ENCODE results near the gene SHROOM4. TPM values are rescaled to one million over a fixed set of nuclear protein-coding genes. Genes with fewer than 3 reads are reported as not detected.

Gene SHROOM4
- total RNA-seq, 1 experiment from 2014 or later, result 2.1 TPM

DNA sequence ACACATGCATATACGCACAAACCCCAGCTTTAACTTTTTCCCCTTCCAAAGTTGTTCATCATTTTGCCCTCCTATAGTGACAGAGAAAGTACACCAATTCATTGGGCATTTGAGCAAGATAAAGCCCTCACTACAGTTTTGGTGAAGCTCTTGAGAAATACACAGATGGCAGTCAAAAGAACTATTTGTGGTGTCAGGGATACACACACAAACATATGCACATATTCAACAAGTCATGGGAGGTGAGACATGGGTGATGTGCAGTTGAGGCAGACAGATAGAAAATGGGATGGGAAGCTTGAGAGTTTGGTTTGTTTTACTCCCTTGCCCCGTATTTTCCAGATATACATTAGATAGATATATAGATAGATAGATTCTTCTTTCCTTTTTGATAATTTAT, 11.8 kb upstream of the SHROOM4 start:
- Histone ChIP-seq H2BK12ac (ENCODE audit: insufficient read length, low read depth, low read length) (no peak overlapping the region), H2BK15ac (ENCODE audit: low read depth, low read length) (no peak overlapping the region), H2BK5ac (ENCODE audit: insufficient read length, low read length) (no peak overlapping the region), H3K23me2 (ENCODE audit: insufficient read length, low read depth, low read length, poor library complexity, severe bottlenecking) (no peaks in the 10 kb centered on the region), H3K79me1 (ENCODE audit: insufficient read depth, low read depth, low read length, poor library complexity, severe bottlenecking) (no peaks in the 10 kb centered on the region), H4K5ac (ENCODE audit: insufficient read length, low read depth, low read length) (no peak overlapping the region), H2AFZ (ENCODE audit: low read length) (no peak overlapping the region), H3K23ac (ENCODE audit: insufficient read length, low read depth, low read length) (no peak overlapping the region), H3K4me1 (ENCODE audit: insufficient read depth, low read length) (no peaks in the 10 kb centered on the region), H3T11ph (ENCODE audit: low read length) (no peak overlapping the region), H3K4me2 (ENCODE audit: insufficient read depth, insufficient read length, low read length) (no peak overlapping the region), H4K8ac (replicated peaks; ENCODE audit: insufficient read length, low read depth, low read length) (no peak overlapping the region), H3K56ac (ENCODE audit: insufficient read length, low read depth, low read length) (no peak overlapping the region), H3K9me3 (ENCODE audit: control insufficient read depth, low read depth, low read length) (no peaks in the 10 kb centered on the region), H3K27me3 (ENCODE audit: insufficient read depth, low read length) (no peaks in the 10 kb centered on the region), H3K79me2 (ENCODE audit: insufficient read depth, low read length) (no peaks in the 10 kb centered on the region), H3K14ac (ENCODE audit: insufficient read depth, low read length) (no peak overlapping the region), H3K9ac (ENCODE audit: extremely low read depth, insufficient read length, low read length) (no peak overlapping the region), H2AK5ac (ENCODE audit: insufficient read length, low read length) (no peak overlapping the region), H4K91ac (ENCODE audit: insufficient read length, low read depth, low read length) (no peak overlapping the region), H2BK20ac (ENCODE audit: low read depth, low read length, poor library complexity, severe bottlenecking) (no peak overlapping the region), H3K4ac (ENCODE audit: low read depth, low read length) (no peak overlapping the region), H3K27ac (ENCODE audit: insufficient read length, low read depth, low read length) (no peak overlapping the region), H4K20me1 (ENCODE audit: control insufficient read depth, insufficient read depth, insufficient read length) (no peaks in the 10 kb centered on the region), H2BK120ac (ENCODE audit: low read depth, low read length, poor library complexity, severe bottlenecking) (no peak overlapping the region), H3K18ac (ENCODE audit: insufficient read length, low read depth, low read length) (no peak overlapping the region)
- Mint-ChIP-seq H3K4me3 (no peak overlapping the region), H3K36me3 (ENCODE audit: insufficient read depth in 1 of 3, low read depth in 3 of 3) (no peaks in the 10 kb centered on the region; a peak in 1 of 7 replicates), H3K27me3 (ENCODE audit: low read depth) (no peaks in the 10 kb centered on the region; the same call in 1 of the 2 replicates), H3K27ac (no peak overlapping the region), H3K9me3 (peaks cover 54 to 57% of the 10 kb centered on the region in 2 experiments), H3K4me1 (peaks cover 0 to 4% of the 10 kb centered on the region in 2 experiments; a peak in 1 of 4 replicates)
- no peak for DNase-seq
- TF ChIP-seq CTCF (conservative IDR thresholded peaks at IDR 0.05), result no peak
- no CpG with 5 or more reads among the region's 2 CpGs for WGBS (ENCODE audit: extremely low coverage, insufficient read length, low lambda C conversion rate)
